Stimulated activated CD4-positive, alpha-beta T cell treated with anti-CD3 and anti-CD28 coated beads, Interleukin-2, amount 100 ng/mL, for 48 hours (primary cell): ENCODE measurements around the gene AIF1.

Source experiments
- DNase-seq, 2 donors: peaks; one replicate each; pipeline ENCODE4 v3.0.0-alpha.2; 2020

Gene AIF1

GRCh38 chr6:31645325-31645724 is 30.3 kb downstream of the AIF1 start:
- no peak for DNase-seq

- DNase-seq: no peak
Measured at GRCh38 chr6:31651602-31652191, 36.7 kb downstream of the AIF1 start.

- peak in 1 of 2 donors; percentile 22 for DNase-seq
Measured at GRCh38 chr6:31652925-31653724, 38.1 kb downstream of the AIF1 start.

- DNase-seq: no peak
Measured at GRCh38 chr6:31654574-31655348, 39.7 kb downstream of the AIF1 start.

GRCh38 chr6:31655349-31656237 is 40.6 kb downstream of the AIF1 start, which contains the start of gene APOM:
TSS of gene APOM (plus strand) at chr6:31655894. CDS start at chr6:31655967, 73 bp downstream.
- no peak for DNase-seq

- DNase-seq: no peak
Measured at GRCh38 chr6:31657406-31658157, 42.5 kb downstream of the AIF1 start.

- DNase-seq: no peak
Measured at GRCh38 chr6:31658158-31658688, 43.2 kb downstream of the AIF1 start.

- DNase-seq: no peak
Measured at GRCh38 chr6:31658983-31659648, 44.1 kb downstream of the AIF1 start.

GRCh38 chr6:31659649-31660380 is 44.8 kb downstream of the AIF1 start:
- peak in 1 of 2 donors; percentile 18 for DNase-seq

- DNase-seq: peak; percentile 71
Measured at GRCh38 chr6:31660381-31661261, 45.6 kb downstream of the AIF1 start, which contains the start of gene C6orf47. TSS of gene C6orf47 (minus strand) at chr6:31660778. CDS start at chr6:31659947, 831 bp downstream.

- no peak for DNase-seq
Measured at GRCh38 chr6:31661262-31662123, 46.5 kb downstream of the AIF1 start.

- no peak for DNase-seq
Measured at GRCh38 chr6:31662124-31662723, 47.2 kb downstream of the AIF1 start.

- no peak for DNase-seq
Measured at GRCh38 chr6:31663126-31663960, 48.3 kb downstream of the AIF1 start.

- DNase-seq: no peak
Measured at GRCh38 chr6:31663961-31664789, 49.1 kb downstream of the AIF1 start.

GRCh38 chr6:31664790-31665500 is 49.9 kb downstream of the AIF1 start, which contains the start of gene GPANK1:
TSS of gene GPANK1 (minus strand) at chr6:31664997. CDS start at chr6:31664478, 519 bp downstream.
- DNase-seq: peak; percentile 81 to 82
